GM12801 (cell line): Measurements from ENCODE around the gene AVP.

ENCODE experiments used
- CTCF ChIP-seq: IDR thresholded peaks from one replicate; pipeline ENCODE4 v1.5.1; 2011; ENCODE audit warnings: control low read depth; ENCODE audit not compliant: insufficient read length; ENCODE audit errors: extremely low read depth

The AVP gene

GRCh38 chr20:3103369-3104032 lies 19.0 kb upstream of the AVP start:
- TF ChIP-seq CTCF = no peak

GRCh38 chr20:3102575-3103368 lies 18.2 kb upstream of the AVP start:
- no peak for TF ChIP-seq CTCF

- TF ChIP-seq CTCF = no peak
These were observed 17.4 kb upstream of the AVP start for GRCh38 chr20:3101737-3102574.

- TF ChIP-seq CTCF = no peak
These were observed 16.7 kb upstream of the AVP start for GRCh38 chr20:3101251-3101650.

- TF ChIP-seq CTCF = no peak
These were observed 16.0 kb upstream of the AVP start for GRCh38 chr20:3100480-3100879.

- no peak for TF ChIP-seq CTCF
These were observed 10.5 kb upstream of the AVP start for GRCh38 chr20:3094848-3095629.
